Neural cell (in vitro differentiated cells): ENCODE data around the gene TTPAL. TPM values are rescaled to one million over a fixed set of nuclear protein-coding genes. Genes with fewer than 3 reads are reported as not detected.
A peak's percentile ranks its signal among the peaks of the same experiment; 100 is the strongest.

ENCODE experiments used
- H2AFZ ChIP-seq: fragments of 200-600, 300-800 bp; sonication (generic), shearing (Covaris generic); 2 replicates; pipeline ENCODE4 v1.6.0; 2014; ENCODE audit warnings: low read depth, mild to moderate bottlenecking, antibody characterized with exemption, low read length, moderate library complexity
- H3F3A ChIP-seq: fragments of 200-600 bp; shearing (Covaris generic); 2 replicates; pipeline ENCODE4 v1.6.1; 2016; ENCODE audit warnings: mild to moderate bottlenecking, moderate library complexity, mixed read lengths, antibody characterized with exemption, low read length; ENCODE audit not compliant: insufficient read depth, poor library complexity, severe bottlenecking
- H3K27ac ChIP-seq: fragments of 200-600, 300-800 bp; sonication (generic), shearing (Covaris generic); 2 replicates; pipeline ENCODE4 v1.5.1; 2014; ENCODE audit warnings: mild to moderate bottlenecking, low read length, moderate library complexity
- H3K27me3 ChIP-seq: fragments of 300-800, 200-600 bp; sonication (generic), shearing (Covaris generic); 2 replicates; pipeline ENCODE4 v1.6.0; 2014; ENCODE audit warnings: mild to moderate bottlenecking, low read depth, low read length, moderate library complexity; ENCODE audit not compliant: insufficient read depth
- H3K36me3 ChIP-seq: fragments of 300-800, 200-600 bp; sonication (generic), shearing (Covaris generic); 2 replicates; pipeline ENCODE4 v1.5.1; 2014; ENCODE audit warnings: mild to moderate bottlenecking, antibody characterized with exemption, low read length, moderate library complexity; ENCODE audit not compliant: insufficient read depth
- H3K4me2 ChIP-seq: fragments of 300-800, 200-600 bp; sonication (generic), shearing (Covaris generic); 2 replicates; pipeline ENCODE4 v1.6.0; 2014; ENCODE audit warnings: mild to moderate bottlenecking, low read length
- H3K4me3 ChIP-seq: fragments of 300-800, 200-600 bp; sonication (generic), shearing (Covaris generic); 2 replicates; pipeline ENCODE4 v1.5.1; 2014; ENCODE audit warnings: mild to moderate bottlenecking, low read length, moderate library complexity
- H3K79me2 ChIP-seq: fragments of 200-600 bp; shearing (Covaris generic); replicated peaks from 2 replicates; pipeline ENCODE4 v1.6.0; 2014; ENCODE audit warnings: mild to moderate bottlenecking, low read length, moderate library complexity; ENCODE audit not compliant: insufficient read depth
- H3K9ac ChIP-seq: fragments of 300-800, 200-600 bp; sonication (generic), shearing (Covaris generic); 2 replicates; pipeline ENCODE4 v1.6.1; 2016; ENCODE audit warnings: mild to moderate bottlenecking, low read length, mixed read lengths
- H3K9me2 ChIP-seq: fragments of 200-600 bp; shearing (Covaris generic); 2 replicates; pipeline ENCODE4 v1.6.1; 2016; ENCODE audit warnings: mild to moderate bottlenecking, low read length, mixed read lengths; ENCODE audit not compliant: insufficient read depth
- H3K9me3 ChIP-seq: fragments of 200-600, 300-800 bp; sonication (generic), shearing (Covaris generic); 2 replicates; pipeline ENCODE4 v1.6.1; 2016; ENCODE audit warnings: mild to moderate bottlenecking, mixed run types, low read length, moderate library complexity, mixed read lengths
- H4K20me1 ChIP-seq: fragments of 200-600 bp; shearing (Covaris generic); 2 replicates; pipeline ENCODE4 v1.6.1; 2016; ENCODE audit warnings: mild to moderate bottlenecking, mixed run types; ENCODE audit not compliant: insufficient read depth
- CTCF ChIP-seq: fragments of 450-650 bp; IDR thresholded peaks from 2 replicates; pipeline ENCODE4 v1.5.1; 2014; ENCODE audit warnings: antibody characterized with exemption, mild to moderate bottlenecking, moderate library complexity; ENCODE audit not compliant: poor library complexity, severe bottlenecking
- EP300 ChIP-seq: fragments of 450-650 bp; conservative IDR thresholded peaks from 2 replicates; pipeline ENCODE4 v1.6.1; 2014; ENCODE audit warnings: antibody characterized with exemption, mild to moderate bottlenecking, moderate library complexity; ENCODE audit not compliant: poor library complexity, severe bottlenecking
- EZH2 ChIP-seq: fragments of 200-600, 300-800 bp; shearing (Covaris generic), sonication (generic); IDR thresholded peaks from 2 replicates; pipeline ENCODE4 v1.6.1; 2014; ENCODE audit warnings: antibody characterized with exemption, low read length, borderline replicate concordance, mild to moderate bottlenecking; ENCODE audit not compliant: insufficient read depth, poor library complexity, severe bottlenecking
- MXI1 ChIP-seq: fragments of 450-650 bp; conservative IDR thresholded peaks from 2 replicates; pipeline ENCODE4 v1.6.1; 2014; ENCODE audit warnings: antibody characterized with exemption, mild to moderate bottlenecking; ENCODE audit not compliant: poor library complexity, severe bottlenecking
- POLR2AphosphoS5 ChIP-seq: IDR thresholded peaks from 2 replicates; pipeline ENCODE4 v1.6.1; 2012
- RAD21 ChIP-seq: fragments of 450-650 bp; conservative IDR thresholded peaks from 2 replicates; pipeline ENCODE4 v1.6.1; 2014; ENCODE audit warnings: antibody characterized with exemption, mild to moderate bottlenecking, moderate library complexity
- REST ChIP-seq: IDR thresholded peaks from 2 replicates; pipeline ENCODE4 v1.6.1; 2012; ENCODE audit warnings: borderline replicate concordance
- SMC3 ChIP-seq: fragments of 450-650 bp; conservative IDR thresholded peaks from 2 replicates; pipeline ENCODE4 v1.6.1; 2014; ENCODE audit warnings: antibody characterized with exemption, mild to moderate bottlenecking, moderate library complexity; ENCODE audit not compliant: poor library complexity
- TAF1 ChIP-seq: IDR thresholded peaks from 2 replicates; pipeline ENCODE4 v1.6.1; 2012; ENCODE audit warnings: low read depth
- polyA plus RNA-seq: library from polyadenylated mRNA; depleted of rRNA; stranded (reverse); fragments of >200 nt; gene quantifications from 2 replicates; pipeline ENCODE4 v1.2.3, GENCODE V29; 2014

TTPAL gene
- polyA plus RNA-seq, 1 donor from 2014 or later: 11.2 TPM

- Histone ChIP-seq H2AFZ (no peak overlapping the region), H3K27me3 (no peaks in the 10 kb centered on the region), H3F3A (no peaks in the 10 kb centered on the region), H3K27ac (peak overlapping the region; percentile 98), H3K36me3 (peaks cover 5% of the 10 kb centered on the region), H3K4me2 (peak overlapping the region; percentile 98), H3K4me3 (peak overlapping the region; percentile 91), H3K9me2 (no peaks in the 10 kb centered on the region), H4K20me1 (peaks cover 5% of the 10 kb centered on the region), H3K9me3 (no peaks in the 10 kb centered on the region), H3K9ac (peak overlapping the region; percentile 99), H3K79me2 (peaks cover 48% of the 10 kb centered on the region)
- TF ChIP-seq CTCF (no peak), RAD21 (no peak), EP300 (no peak), TAF1 (no peak), EZH2 (no peak), SMC3 (no peak), REST (no peak), MXI1 (no peak), POLR2AphosphoS5 (no peak)
These were observed 45.2 kb downstream of the TTPAL start for GRCh38 chr20:44520881-44521280.

GRCh38 chr20:44521484-44522481, 46.1 kb downstream of the TTPAL start, which contains the start of gene SERINC3:
Gene SERINC3, minus strand, starts transcription at chr20:44522070. Its CDS starts 119 bp downstream, at chr20:44521951.
- no peaks in the 10 kb centered on the region for H3K27me3 ChIP-seq
- peaks cover 41% of the 10 kb centered on the region for H3K79me2 ChIP-seq
- peak within 1 kb of the TSS; percentile 99 for H3K9ac ChIP-seq
- H4K20me1 ChIP-seq: peaks cover 5% of the 10 kb centered on the region
- peak within 1 kb of the TSS; percentile 91 for H3K4me3 ChIP-seq
- peaks cover 5% of the 10 kb centered on the region for H3K36me3 ChIP-seq
- H3K4me2 ChIP-seq: peak within 1 kb of the TSS; percentile 98
- H3K9me3 ChIP-seq: no peaks in the 10 kb centered on the region
- peak; percentile 81 for TF ChIP-seq MXI1
- TF ChIP-seq EZH2: no peak
- TF ChIP-seq CTCF: peak; percentile 72
- no peak for TF ChIP-seq RAD21
- TF ChIP-seq TAF1: peak; percentile 67
- TF ChIP-seq REST: peak; percentile 77
- peak; percentile 72 for TF ChIP-seq EP300
- no peak for TF ChIP-seq SMC3
- peak; percentile 99 for TF ChIP-seq POLR2AphosphoS5
- H3F3A ChIP-seq: no peaks in the 10 kb centered on the region
- no peaks in the 10 kb centered on the region for H3K9me2 ChIP-seq
- peak within 1 kb of the TSS; percentile 62 for H2AFZ ChIP-seq
- peak within 1 kb of the TSS; percentile 98 for H3K27ac ChIP-seq
